Mesenchymal stem cell (in vitro differentiated cells and primary cell): ENCODE measurements around the gene GOT2. TPM values are rescaled to one million over a fixed set of nuclear protein-coding genes. Genes with fewer than 3 reads are reported as not detected.
A peak's percentile ranks its signal among the peaks of the same experiment; 100 is the strongest.
"Not testable (repeated sequence)": the region's sequence is repeated elsewhere in the genome, so short reads cannot be mapped to it uniquely, and the experiment has no call there.

Experiments used
- DNase-seq: peaks from one replicate; pipeline ENCODE4 v3.0.0-alpha.2; 2013
- H2AFZ ChIP-seq: one replicate; pipeline ENCODE4 v1.6.1; 2013; ENCODE audit warnings: low read depth, mild to moderate bottlenecking, control low read depth, inconsistent platforms, low read length, moderate library complexity
- H2AK5ac ChIP-seq: 2 replicates; pipeline ENCODE4 v1.6.1; 2013; ENCODE audit warnings: low read length, moderate library complexity, mild to moderate bottlenecking, inconsistent platforms; ENCODE audit not compliant: severe bottlenecking
- H2BK120ac ChIP-seq: one replicate; pipeline ENCODE4 v1.6.1; 2013; ENCODE audit warnings: low read depth, mild to moderate bottlenecking, inconsistent platforms, low read length, moderate library complexity
- H2BK12ac ChIP-seq, 2 experiments: one replicate each; pipeline ENCODE4 v1.6.1; 2013; ENCODE audit warnings: inconsistent platforms in 2 of 2, low read length in 2 of 2, mild to moderate bottlenecking in 2 of 2, moderate library complexity in 2 of 2, control low read depth in 1 of 2
- H2BK15ac ChIP-seq: one replicate; pipeline ENCODE4 v1.6.1; 2013; ENCODE audit warnings: mild to moderate bottlenecking, low read depth, inconsistent platforms; ENCODE audit not compliant: poor library complexity, severe bottlenecking
- H2BK5ac ChIP-seq: 2 replicates; pipeline ENCODE4 v1.6.1; 2013; ENCODE audit warnings: low read depth, mild to moderate bottlenecking, low read length, control low read depth, inconsistent platforms; ENCODE audit not compliant: poor library complexity, severe bottlenecking
- H3K14ac ChIP-seq, 2 experiments: one replicate each; pipeline ENCODE4 v1.6.1; 2013; ENCODE audit warnings: inconsistent platforms in 2 of 2, low read length in 2 of 2, control low read depth in 1 of 2, mild to moderate bottlenecking in 1 of 2, moderate library complexity in 1 of 2
- H3K18ac ChIP-seq, 2 experiments: one replicate each; pipeline ENCODE4 v1.6.1; 2013; ENCODE audit warnings: inconsistent platforms in 2 of 2, low read length in 2 of 2, control low read depth in 1 of 2, low read depth in 1 of 2, mild to moderate bottlenecking in 1 of 2
- H3K23ac ChIP-seq, 2 experiments: one replicate each; pipeline ENCODE4 v1.6.1; 2013; ENCODE audit warnings: inconsistent platforms in 2 of 2, low read length in 2 of 2, mild to moderate bottlenecking in 2 of 2, moderate library complexity in 2 of 2, control low read depth in 1 of 2
- H3K27ac ChIP-seq: 2 replicates; pipeline ENCODE4 v1.5.1; 2013; ENCODE audit warnings: mild to moderate bottlenecking, moderate library complexity, low read length, control low read depth, inconsistent platforms; ENCODE audit not compliant: poor library complexity, severe bottlenecking
- H3K27me3 ChIP-seq, 2 experiments: 2 replicates each; pipeline versions ENCODE4 v1.6.1 to v1.7.0; 2013; ENCODE audit warnings: low read length in 2 of 2, mild to moderate bottlenecking in 2 of 2, moderate library complexity in 2 of 2, control low read depth in 1 of 2, inconsistent platforms in 1 of 2; ENCODE audit not compliant: control insufficient read depth in 1 of 2, insufficient read depth in 1 of 2
- H3K36me3 ChIP-seq, 2 experiments: 2 replicates each; pipeline versions ENCODE4 v1.6.1 to v1.7.0; 2013; ENCODE audit warnings: low read length in 2 of 2, control low read depth in 1 of 2, inconsistent platforms in 1 of 2, low read depth in 1 of 2, mild to moderate bottlenecking in 1 of 2; ENCODE audit not compliant: insufficient read depth in 2 of 2, control insufficient read depth in 1 of 2
- H3K4ac ChIP-seq, 2 experiments: one replicate each; pipeline ENCODE4 v1.6.1; 2013; ENCODE audit warnings: inconsistent platforms in 2 of 2, low read length in 2 of 2, mild to moderate bottlenecking in 2 of 2, moderate library complexity in 2 of 2, control low read depth in 1 of 2, low read depth in 1 of 2
- H3K4me1 ChIP-seq: 2 replicates; pipeline ENCODE4 v1.6.1; 2013; ENCODE audit warnings: low read depth, low read length, control low read depth; ENCODE audit not compliant: control insufficient read depth, insufficient read depth
- H3K4me2 ChIP-seq: 2 replicates; pipeline ENCODE4 v1.6.1; 2013; ENCODE audit warnings: low read length, mild to moderate bottlenecking, inconsistent platforms; ENCODE audit not compliant: poor library complexity, severe bottlenecking
- H3K4me3 ChIP-seq, 2 experiments: 2 replicates each; pipeline versions ENCODE4 v1.5.1 to v1.7.0; 2013; ENCODE audit warnings: low read length in 2 of 2, mild to moderate bottlenecking in 2 of 2, control low read depth in 1 of 2, low read depth in 1 of 2; ENCODE audit not compliant: insufficient read depth in 1 of 2
- H3K79me1 ChIP-seq: replicated peaks from 2 replicates; pipeline ENCODE4 v1.6.1; 2013; ENCODE audit warnings: mild to moderate bottlenecking, control low read depth, low read length, inconsistent platforms; ENCODE audit not compliant: poor library complexity, severe bottlenecking
- H3K9ac ChIP-seq: 2 replicates; pipeline ENCODE4 v1.7.0; 2013; ENCODE audit warnings: mild to moderate bottlenecking, low read length, moderate library complexity
- H3K9me3 ChIP-seq: 2 replicates; pipeline ENCODE4 v1.7.0; 2013; ENCODE audit warnings: mild to moderate bottlenecking, low read length; ENCODE audit not compliant: control insufficient read depth
- H4K8ac ChIP-seq: one replicate; pipeline ENCODE4 v1.6.1; 2013; ENCODE audit warnings: inconsistent platforms, mild to moderate bottlenecking, low read length, moderate library complexity
- H4K91ac ChIP-seq: one replicate; pipeline ENCODE4 v1.6.1; 2013; ENCODE audit warnings: mild to moderate bottlenecking, low read length, inconsistent platforms
- WGBS: methylation state at CpG from one replicate; pipeline ENCODE4 v1.1.7; 2013; ENCODE audit warnings: mixed read lengths; 5-methylcytosine and 5-hydroxymethylcytosine counted together
- polyA plus RNA-seq, 2 experiments: library from polyadenylated mRNA; stranded (reverse); fragments of 200-250 nt; gene quantifications; one replicate each; pipeline ENCODE4 v1.2.3, GENCODE V29; 2013

Gene GOT2
- polyA plus RNA-seq (2013, experiment 1 of 2), result 62.6 TPM
- 60.9 TPM for polyA plus RNA-seq (2013, experiment 2 of 2)

DNA sequence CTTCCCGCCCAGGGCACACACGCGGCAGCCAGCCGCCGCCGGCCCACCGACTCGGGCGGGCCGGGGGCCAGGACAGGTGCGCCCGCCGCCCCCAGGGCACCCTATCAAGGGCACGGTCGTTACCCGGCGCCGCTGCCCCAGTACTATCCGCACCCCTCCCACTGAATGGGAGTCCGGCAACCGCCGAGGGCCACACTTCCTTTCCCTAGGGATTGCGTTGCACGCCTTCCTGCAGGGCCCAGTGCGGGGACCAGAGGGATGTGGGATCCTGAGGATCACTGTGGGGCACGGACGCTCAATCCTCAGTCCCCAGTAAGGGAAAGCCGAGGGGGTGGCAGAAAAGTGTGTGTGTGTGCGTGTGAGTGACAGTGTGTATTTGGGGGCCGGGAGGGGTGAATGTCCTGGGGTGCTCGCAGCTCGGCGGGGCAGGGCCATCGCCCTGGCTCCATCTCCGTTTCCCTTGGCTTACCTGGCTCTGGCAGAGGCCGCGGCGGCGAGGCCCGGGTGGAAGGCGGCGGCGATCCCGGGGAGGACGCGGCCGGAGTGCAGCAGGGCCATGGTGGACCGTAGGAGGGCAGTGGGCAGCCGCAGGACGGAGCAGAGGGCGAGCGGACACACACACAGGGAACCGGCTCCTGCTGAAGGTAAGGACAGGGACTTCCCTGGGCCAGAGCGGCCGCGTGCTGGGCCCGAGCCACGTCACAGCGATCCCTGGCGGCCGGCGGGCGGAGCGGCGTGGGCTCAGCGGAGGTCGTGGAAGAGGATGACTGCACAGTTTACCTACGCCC, at the start of gene GOT2:
Gene GOT2 (minus strand): TSS at position 646 of the 788 bp plus-strand sequence. CDS start 88 bp downstream, at position 558.
- Histone ChIP-seq H4K91ac (peak within 1 kb of the TSS; percentile 83), H3K4me2 (peak within 1 kb of the TSS; percentile 99), H3K4ac (peak within 1 kb of the TSS in 1 of 2 experiments; percentile 14), H3K18ac (peak within 1 kb of the TSS; percentile 82 to 97), H2BK5ac (no peak within 1 kb of the TSS), H3K27me3 (peaks cover 0 to under 1% of the 10 kb centered on the region in 2 experiments), H3K27ac (peak within 1 kb of the TSS; percentile 35), H4K8ac (peak within 1 kb of the TSS; percentile 99), H3K14ac (peak within 1 kb of the TSS in 1 of 2 experiments; percentile 88), H2AFZ (peak within 1 kb of the TSS; percentile 89), H3K9me3 (no peaks in the 10 kb centered on the region), H2BK12ac (peak within 1 kb of the TSS in 1 of 2 experiments; percentile 54), H3K23ac (peak within 1 kb of the TSS in 1 of 2 experiments; percentile 0), H2AK5ac (no peak within 1 kb of the TSS), H2BK15ac (peak within 1 kb of the TSS; percentile 23), H3K9ac (peak within 1 kb of the TSS; percentile 87), H2BK120ac (no peak within 1 kb of the TSS), H3K36me3 (peaks cover 3% of the 10 kb centered on the region in 2 experiments), H3K79me1 (peaks cover 8% of the 10 kb centered on the region), H3K4me1 (peaks cover 4% of the 10 kb centered on the region), H3K4me3 (peak within 1 kb of the TSS; percentile 90 to 95)
- peak; percentile 89 for DNase-seq
- under 1% methylated on average over 61 of the region's 68 CpGs for WGBS

DNA sequence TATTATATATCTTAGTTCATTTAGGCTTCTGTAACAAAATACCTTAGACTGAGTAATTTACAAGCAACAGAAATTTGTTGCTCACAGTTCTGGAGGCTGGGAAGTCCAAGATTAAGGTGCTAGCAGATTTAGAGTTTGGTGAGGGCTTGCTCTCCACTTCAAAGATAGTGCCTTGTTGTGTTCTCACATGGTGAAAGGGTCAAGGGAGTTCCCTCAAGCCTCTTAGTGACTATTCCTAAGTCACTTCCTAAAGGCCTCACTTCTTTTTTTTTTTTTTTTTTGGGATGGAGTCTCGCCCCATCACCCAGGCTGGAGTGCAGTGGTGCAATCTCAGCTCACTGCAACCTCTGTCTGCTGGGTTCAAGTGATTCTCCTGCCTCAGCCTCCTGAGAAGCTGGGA, 45.2 kb upstream of the GOT2 start:
- H3K4me2 ChIP-seq, H4K91ac ChIP-seq, H2BK12ac ChIP-seq, H3K79me1 ChIP-seq, H3K4me1 ChIP-seq, H2BK15ac ChIP-seq, H3K4me3 ChIP-seq, H3K27me3 ChIP-seq, H3K36me3 ChIP-seq, H4K8ac ChIP-seq, H3K4ac ChIP-seq, H2BK120ac ChIP-seq, H2AFZ ChIP-seq, H3K18ac ChIP-seq, H3K9ac ChIP-seq, H2AK5ac ChIP-seq, H3K23ac ChIP-seq, H3K14ac ChIP-seq, DNase-seq, H3K9me3 ChIP-seq, H3K27ac ChIP-seq, H2BK5ac ChIP-seq: not testable (repeated sequence)
- no CpG with 5 or more reads among the region's 1 CpG for WGBS

DNA sequence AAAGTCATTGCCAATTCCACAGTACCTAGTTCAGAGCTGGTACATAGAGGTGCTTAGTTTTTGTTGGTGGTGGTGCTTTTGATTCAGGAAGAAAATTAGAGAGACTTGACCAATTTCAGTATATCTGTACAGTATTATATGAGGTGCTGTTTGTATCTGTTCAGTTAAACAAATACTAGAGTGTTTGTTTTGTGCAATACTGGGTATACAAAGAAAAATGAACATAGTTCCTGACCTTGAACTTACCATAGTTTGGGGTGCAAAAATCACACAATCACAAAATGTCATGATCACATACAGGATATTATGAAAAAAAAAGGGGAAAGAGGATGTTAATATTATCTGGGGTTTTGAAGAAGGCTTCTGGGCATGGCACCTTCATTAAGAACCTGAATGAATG, 39.8 kb upstream of the GOT2 start:
- H3K4me1 ChIP-seq, result no peaks in the 10 kb centered on the region
- H3K18ac ChIP-seq, result no peak overlapping the region
- no peak overlapping the region for H3K9ac ChIP-seq
- no peak overlapping the region for H2BK12ac ChIP-seq
- H2AFZ ChIP-seq, result no peak overlapping the region
- no peak overlapping the region for H3K14ac ChIP-seq
- peaks cover 0 to 7% of the 10 kb centered on the region in 2 experiments for H3K27me3 ChIP-seq
- no peaks in the 10 kb centered on the region for H3K79me1 ChIP-seq
- H3K4me2 ChIP-seq, result no peak overlapping the region
- no peak overlapping the region for H2BK15ac ChIP-seq
- H3K23ac ChIP-seq, result no peak overlapping the region
- no peak overlapping the region for H2BK5ac ChIP-seq
- no peak for DNase-seq
- H4K8ac ChIP-seq, result no peak overlapping the region
- no peak overlapping the region for H2BK120ac ChIP-seq
- no peak overlapping the region for H3K4ac ChIP-seq
- H4K91ac ChIP-seq, result no peak overlapping the region
- H2AK5ac ChIP-seq, result no peak overlapping the region
- no peaks in the 10 kb centered on the region for H3K9me3 ChIP-seq
- no peak overlapping the region for H3K27ac ChIP-seq
- no peak overlapping the region for H3K4me3 ChIP-seq
- H3K36me3 ChIP-seq, result no peaks in the 10 kb centered on the region

DNA sequence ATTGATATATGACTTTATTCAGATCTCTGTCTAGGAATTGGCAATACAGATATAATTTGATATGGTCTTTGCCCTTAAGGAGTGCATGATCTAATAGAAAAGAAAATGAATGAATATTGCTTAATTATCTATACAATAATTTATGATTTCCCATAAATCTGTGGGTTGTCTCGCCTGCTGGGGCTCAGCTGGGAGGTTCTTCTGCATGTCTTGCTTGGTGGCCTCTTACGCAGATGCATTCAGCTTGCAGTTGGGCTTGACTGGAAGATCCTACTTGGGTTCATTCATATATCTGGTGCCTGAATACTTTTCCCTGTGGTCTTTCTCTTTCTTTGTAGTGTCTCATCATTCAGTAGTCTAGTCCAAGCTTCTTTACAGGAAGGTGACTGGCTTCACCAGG, 34.0 kb upstream of the GOT2 start:
- Histone ChIP-seq H3K27me3 (peaks cover 0 to 4% of the 10 kb centered on the region in 2 experiments), H2BK5ac (no peak overlapping the region), H3K4me2 (no peak overlapping the region), H3K4ac (no peak overlapping the region), H3K4me1 (no peaks in the 10 kb centered on the region), H3K4me3 (no peak overlapping the region), H3K18ac (no peak overlapping the region), H3K79me1 (no peaks in the 10 kb centered on the region), H4K8ac (no peak overlapping the region), H4K91ac (no peak overlapping the region), H2BK15ac (no peak overlapping the region), H2AFZ (no peak overlapping the region), H3K14ac (no peak overlapping the region), H3K9me3 (no peaks in the 10 kb centered on the region), H2BK120ac (no peak overlapping the region), H2BK12ac (no peak overlapping the region), H3K23ac (no peak overlapping the region), H3K36me3 (no peaks in the 10 kb centered on the region), H3K9ac (no peak overlapping the region), H3K27ac (no peak overlapping the region), H2AK5ac (no peak overlapping the region)
- no peak for DNase-seq
- 60% methylated on average over 2 of the region's 2 CpGs for WGBS
